ENCODE data around the gene SMC1B.

SMC1B gene

DNA sequence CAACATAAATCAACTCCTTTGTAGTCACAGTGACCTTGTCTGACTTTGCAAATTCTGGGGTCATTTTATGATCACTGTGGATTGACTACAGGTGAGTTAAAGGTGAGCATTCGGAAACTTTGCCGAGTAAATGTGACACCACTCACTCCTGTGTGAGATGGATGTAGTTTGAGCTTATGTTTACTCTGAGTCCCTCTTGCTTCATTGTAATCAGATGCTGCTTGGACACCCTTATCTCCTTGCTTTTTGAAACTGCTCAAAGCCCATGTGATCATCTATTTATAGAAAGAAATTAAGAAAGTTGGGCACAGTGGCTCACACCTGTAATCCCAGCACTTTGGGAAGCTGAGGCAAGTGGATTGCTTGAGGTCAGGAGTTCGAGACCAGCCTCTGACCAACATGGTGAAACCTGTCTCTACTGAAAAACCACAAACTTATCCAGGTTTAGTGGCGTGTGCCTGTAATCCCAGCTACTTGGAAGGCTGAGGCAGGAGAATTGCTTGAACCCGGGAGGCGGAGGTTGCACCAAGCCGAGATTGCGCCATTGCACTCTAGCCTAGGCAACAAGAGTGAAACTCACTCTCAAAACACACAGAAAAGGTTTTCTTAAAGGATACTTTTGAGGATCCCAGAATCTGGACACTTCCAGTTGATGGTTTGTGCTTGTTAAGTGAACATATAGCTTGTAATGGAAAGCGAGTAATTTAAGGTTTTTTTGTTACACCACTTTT is 96.4 kb downstream of the SMC1B start:
- no peaks in the 10 kb centered on the region for H3K9me3 ChIP-seq (ENCODE audit: low read length)
- H3K4me3 ChIP-seq (ENCODE audit: low read length) = no peak overlapping the region
- H3K36me3 ChIP-seq (ENCODE audit: insufficient read depth, low read length) = no peaks in the 10 kb centered on the region
- no peaks in the 10 kb centered on the region for H3K27me3 ChIP-seq (ENCODE audit: insufficient read depth, low read length)
- H2AFZ ChIP-seq (ENCODE audit: low read depth, low read length) = no peak overlapping the region
- peaks cover 24% of the 10 kb centered on the region for H3K4me1 ChIP-seq (ENCODE audit: insufficient read depth, low read length)

GRCh38 chr22:45314786-45315185 is 98.6 kb downstream of the SMC1B start:
- peaks cover 35% of the 10 kb centered on the region for H3K4me1 ChIP-seq (ENCODE audit: insufficient read depth, low read length)

GRCh38 chr22:45314054-45314721 is 99.2 kb downstream of the SMC1B start:
- no peaks in the 10 kb centered on the region for H3K9me3 ChIP-seq (ENCODE audit: low read length)
- no peak overlapping the region for H3K4me3 ChIP-seq (ENCODE audit: low read length)
- no peak overlapping the region for H2AFZ ChIP-seq (ENCODE audit: low read depth, low read length)

More at GRCh38 chr22:45314786-45315185, 98.6 kb downstream of the SMC1B start:
- no peaks in the 10 kb centered on the region for H3K9me3 ChIP-seq (ENCODE audit: low read length)
- H3K36me3 ChIP-seq (ENCODE audit: insufficient read depth, low read length) = no peaks in the 10 kb centered on the region
- no peaks in the 10 kb centered on the region for H3K27me3 ChIP-seq (ENCODE audit: insufficient read depth, low read length)
- H3K4me3 ChIP-seq (ENCODE audit: low read length) = no peak overlapping the region
- no peak overlapping the region for H2AFZ ChIP-seq (ENCODE audit: low read depth, low read length)

GRCh38 chr22:45312856-45313255 is 100.5 kb downstream of the SMC1B start:
- Histone ChIP-seq H3K4me3 (ENCODE audit: low read length) (no peak overlapping the region), H3K4me1 (ENCODE audit: insufficient read depth, low read length) (peaks cover 20% of the 10 kb centered on the region), H3K36me3 (ENCODE audit: insufficient read depth, low read length) (no peaks in the 10 kb centered on the region), H3K27me3 (ENCODE audit: insufficient read depth, low read length) (no peaks in the 10 kb centered on the region), H3K9me3 (ENCODE audit: low read length) (no peaks in the 10 kb centered on the region), H2AFZ (ENCODE audit: low read depth, low read length) (no peak overlapping the region)

More at GRCh38 chr22:45314054-45314721, 99.2 kb downstream of the SMC1B start:
- Histone ChIP-seq H3K36me3 (ENCODE audit: insufficient read depth, low read length) (no peaks in the 10 kb centered on the region), H3K4me1 (ENCODE audit: insufficient read depth, low read length) (peaks cover 30% of the 10 kb centered on the region), H3K27me3 (ENCODE audit: insufficient read depth, low read length) (no peaks in the 10 kb centered on the region)

- no peak overlapping the region for H3K4me3 ChIP-seq (ENCODE audit: low read length)
- no peaks in the 10 kb centered on the region for H3K9me3 ChIP-seq (ENCODE audit: low read length)
- no peak overlapping the region for H2AFZ ChIP-seq (ENCODE audit: low read depth, low read length)
- H3K36me3 ChIP-seq (ENCODE audit: insufficient read depth, low read length) = no peaks in the 10 kb centered on the region
- no peaks in the 10 kb centered on the region for H3K27me3 ChIP-seq (ENCODE audit: insufficient read depth, low read length)
- peaks cover 17% of the 10 kb centered on the region for H3K4me1 ChIP-seq (ENCODE audit: insufficient read depth, low read length)
Observed at GRCh38 chr22:45312415-45312814, 101.0 kb downstream of the SMC1B start.

DNA sequence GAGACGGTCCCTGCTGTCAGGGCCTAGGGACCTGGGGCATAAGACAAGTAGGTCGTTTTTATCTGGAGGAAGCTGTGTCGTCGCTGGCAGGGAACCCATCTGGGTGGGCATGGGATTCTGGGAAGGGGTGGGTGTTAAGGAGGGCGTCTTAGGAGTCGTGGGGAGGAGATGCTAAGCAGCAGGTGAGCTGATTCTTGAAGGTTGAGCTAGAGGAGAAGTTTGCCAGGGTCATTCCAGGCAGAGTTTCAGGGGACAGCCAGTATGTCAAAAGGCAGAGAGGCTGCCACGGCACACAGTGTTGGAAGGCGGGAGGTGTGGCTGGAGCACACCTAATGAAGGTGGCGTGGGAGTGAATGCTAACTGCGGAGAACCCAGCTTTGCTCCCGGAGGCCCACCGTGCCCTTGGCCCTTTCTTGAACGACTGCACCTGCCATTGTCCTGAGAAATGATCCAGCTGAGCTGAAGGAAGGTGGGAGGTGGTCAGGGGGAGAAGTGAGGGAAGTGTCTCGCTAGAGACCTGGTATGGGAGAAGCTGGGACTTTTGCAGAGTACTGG is 102.3 kb downstream of the SMC1B start:
- H3K4me1 ChIP-seq (ENCODE audit: insufficient read depth, low read length) = peaks cover 15% of the 10 kb centered on the region

DNA sequence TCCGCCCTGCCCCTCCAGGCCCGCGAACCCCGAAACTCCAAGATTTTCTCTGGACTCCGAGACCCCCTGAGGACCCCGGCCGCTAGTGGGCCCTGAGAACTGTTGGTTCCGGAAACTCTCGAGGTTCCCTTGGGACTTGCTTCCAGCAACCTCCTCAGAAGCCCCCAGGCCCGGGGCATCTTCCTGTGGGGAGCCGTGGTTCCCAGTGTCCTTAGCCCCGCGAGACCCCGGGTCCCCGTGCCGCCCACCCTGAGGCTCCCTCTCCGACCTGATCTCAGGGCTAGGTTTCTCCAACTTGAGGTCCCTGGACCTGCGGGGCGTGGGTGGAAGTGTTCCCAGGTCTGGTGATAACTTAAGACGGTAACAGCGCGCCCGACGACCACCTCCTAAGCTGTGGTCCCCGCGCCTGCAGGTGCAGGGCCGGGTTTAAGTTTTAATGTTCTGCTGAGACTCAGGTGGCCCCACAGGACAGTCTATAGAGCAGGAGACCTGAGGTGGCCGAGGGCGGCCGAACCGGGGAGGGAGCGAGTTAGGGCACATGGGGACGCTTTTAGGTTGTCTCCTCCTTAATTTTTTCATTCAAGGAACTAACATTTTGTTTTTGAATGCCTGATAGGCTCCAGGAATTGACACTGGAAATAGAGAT is 102.9 kb downstream of the SMC1B start:
- Histone ChIP-seq H3K9me3 (ENCODE audit: low read length) (no peaks in the 10 kb centered on the region), H3K27me3 (ENCODE audit: insufficient read depth, low read length) (no peaks in the 10 kb centered on the region), H3K4me3 (ENCODE audit: low read length) (peak overlapping the region; percentile 57), H3K36me3 (ENCODE audit: insufficient read depth, low read length) (no peaks in the 10 kb centered on the region), H3K4me1 (ENCODE audit: insufficient read depth, low read length) (peaks cover 15% of the 10 kb centered on the region), H2AFZ (ENCODE audit: low read depth, low read length) (peak overlapping the region; percentile 89)

More for the DNA sequence above, 102.3 kb downstream of the SMC1B start:
- H2AFZ ChIP-seq (ENCODE audit: low read depth, low read length) = no peak overlapping the region
- peak overlapping the region; percentile 57 for H3K4me3 ChIP-seq (ENCODE audit: low read length)
- H3K9me3 ChIP-seq (ENCODE audit: low read length) = no peaks in the 10 kb centered on the region
- H3K36me3 ChIP-seq (ENCODE audit: insufficient read depth, low read length) = no peaks in the 10 kb centered on the region
- no peaks in the 10 kb centered on the region for H3K27me3 ChIP-seq (ENCODE audit: insufficient read depth, low read length)

- H3K36me3 ChIP-seq (ENCODE audit: insufficient read depth, low read length) = no peaks in the 10 kb centered on the region
- H3K27me3 ChIP-seq (ENCODE audit: insufficient read depth, low read length) = no peaks in the 10 kb centered on the region
- peaks cover 15% of the 10 kb centered on the region for H3K4me1 ChIP-seq (ENCODE audit: insufficient read depth, low read length)
- peak within 1 kb of the TSS; percentile 89 for H2AFZ ChIP-seq (ENCODE audit: low read depth, low read length)
- H3K9me3 ChIP-seq (ENCODE audit: low read length) = no peaks in the 10 kb centered on the region
- H3K4me3 ChIP-seq (ENCODE audit: low read length) = peak within 1 kb of the TSS; percentile 57
Observed at GRCh38 chr22:45309422-45310227, 103.8 kb downstream of the SMC1B start, which contains the start of gene FAM118A. Gene FAM118A, plus strand, starts transcription at chr22:45309934. Its CDS starts 12,446 bp downstream, at chr22:45322380.

GRCh38 chr22:45308957-45309421 is 104.4 kb downstream of the SMC1B start:
- Histone ChIP-seq H2AFZ (ENCODE audit: low read depth, low read length) (peak overlapping the region; percentile 74), H3K9me3 (ENCODE audit: low read length) (no peaks in the 10 kb centered on the region), H3K36me3 (ENCODE audit: insufficient read depth, low read length) (no peaks in the 10 kb centered on the region), H3K4me3 (ENCODE audit: low read length) (peak overlapping the region; percentile 57), H3K4me1 (ENCODE audit: insufficient read depth, low read length) (peaks cover 15% of the 10 kb centered on the region), H3K27me3 (ENCODE audit: insufficient read depth, low read length) (no peaks in the 10 kb centered on the region)

DNA sequence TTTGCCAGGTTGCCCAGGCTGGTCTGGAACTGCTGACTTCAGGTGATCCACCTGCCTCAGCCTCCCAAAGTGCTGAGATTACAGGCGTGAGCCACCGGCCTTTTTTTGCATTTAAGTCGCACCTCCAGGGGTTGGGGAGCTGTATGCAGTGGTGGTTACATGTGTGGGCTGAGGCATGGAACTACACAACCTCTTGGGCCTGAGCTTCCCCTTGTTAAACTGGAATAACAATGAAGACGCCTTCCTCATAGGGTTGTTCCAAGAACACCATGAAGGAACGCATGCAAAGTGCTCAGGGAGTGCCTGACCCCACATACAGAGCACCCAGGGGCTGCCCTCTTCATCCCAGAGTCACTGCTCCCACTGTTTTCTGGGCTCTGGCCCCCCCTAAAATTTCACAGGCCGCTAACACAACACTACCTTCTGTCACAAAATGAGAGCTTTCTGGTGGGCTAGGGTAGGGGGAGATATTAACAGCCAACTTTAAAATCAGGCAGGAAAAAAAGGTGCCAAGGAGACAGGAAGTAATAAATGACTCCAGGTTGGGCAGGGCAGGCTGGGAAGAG is 104.9 kb downstream of the SMC1B start:
- Histone ChIP-seq H3K9me3 (ENCODE audit: low read length) (no peaks in the 10 kb centered on the region), H2AFZ (ENCODE audit: low read depth, low read length) (peak overlapping the region; percentile 74), H3K36me3 (ENCODE audit: insufficient read depth, low read length) (no peaks in the 10 kb centered on the region), H3K4me3 (ENCODE audit: low read length) (no peak overlapping the region), H3K4me1 (ENCODE audit: insufficient read depth, low read length) (peaks cover 15% of the 10 kb centered on the region), H3K27me3 (ENCODE audit: insufficient read depth, low read length) (no peaks in the 10 kb centered on the region)

DNA sequence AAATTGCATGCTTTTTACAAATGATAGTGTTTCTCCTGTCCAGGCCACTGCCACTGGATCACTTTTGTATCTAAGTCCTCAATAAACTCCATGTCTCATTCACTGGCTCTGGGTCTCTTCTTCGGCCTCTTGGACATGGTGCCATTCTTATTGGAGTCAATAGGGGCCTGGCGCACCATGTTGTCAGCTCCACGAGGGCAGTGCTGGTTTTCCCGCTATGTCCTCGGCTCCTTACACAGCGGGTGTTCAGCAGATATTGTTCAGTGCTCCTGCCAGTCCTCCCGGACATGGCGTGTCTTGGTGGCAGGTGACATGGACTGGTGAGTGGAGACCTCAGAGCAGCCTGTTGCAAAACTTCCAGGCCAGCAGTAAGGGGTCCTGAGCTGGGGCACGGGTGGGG is 107.3 kb downstream of the SMC1B start:
- Histone ChIP-seq H2AFZ (ENCODE audit: low read depth, low read length) (no peak overlapping the region), H3K36me3 (ENCODE audit: insufficient read depth, low read length) (no peaks in the 10 kb centered on the region), H3K27me3 (ENCODE audit: insufficient read depth, low read length) (no peaks in the 10 kb centered on the region), H3K4me3 (ENCODE audit: low read length) (no peak overlapping the region), H3K9me3 (ENCODE audit: low read length) (no peaks in the 10 kb centered on the region), H3K4me1 (ENCODE audit: insufficient read depth, low read length) (peaks cover 12% of the 10 kb centered on the region)

- Histone ChIP-seq H3K4me1 (ENCODE audit: insufficient read depth, low read length) (peaks cover 6% of the 10 kb centered on the region), H3K27me3 (ENCODE audit: insufficient read depth, low read length) (no peaks in the 10 kb centered on the region)
Observed at GRCh38 chr22:45305456-45306075, 107.8 kb downstream of the SMC1B start.

More at GRCh38 chr22:45305456-45306075, 107.8 kb downstream of the SMC1B start:
- Histone ChIP-seq H2AFZ (ENCODE audit: low read depth, low read length) (no peak overlapping the region), H3K4me3 (ENCODE audit: low read length) (no peak overlapping the region), H3K36me3 (ENCODE audit: insufficient read depth, low read length) (no peaks in the 10 kb centered on the region), H3K9me3 (ENCODE audit: low read length) (no peaks in the 10 kb centered on the region)

Measured in neuron (in vitro differentiated cells).